HepG2 (cell line): ENCODE results near the gene TMUB1. TPM values are rescaled to one million over a fixed set of nuclear protein-coding genes. Genes with fewer than 3 reads are reported as not detected.

Source experiments
- HCFC1 ChIP-seq: fragments of 150-350 bp; IDR thresholded peaks from 2 replicates; pipeline ENCODE4 v1.6.1; 2014; ENCODE audit warnings: low read depth, low read length
- HNF4G ChIP-seq, 2 experiments: sonication (generic) in 1 of 2; formaldehyde crosslinking in 1 of 2; IDR thresholded peaks; 2 replicates each; pipeline versions ENCODE4 v1.4.0 to v1.6.1; 2011 to 2020; ENCODE audit warnings: borderline replicate concordance in 2 of 2, low read depth in 2 of 2, mild to moderate bottlenecking in 2 of 2, low read length in 1 of 2, missing genetic modification reagents in 1 of 2, moderate library complexity in 1 of 2
- ISL2 ChIP-seq: sonication (generic); formaldehyde crosslinking; IDR thresholded peaks from 2 replicates; pipeline ENCODE4 v1.5.0; 2020; ENCODE audit warnings: missing genetic modification reagents
- KDM5A ChIP-seq: fragments of 200-600 bp; sonication (generic); IDR thresholded peaks from 2 replicates; pipeline ENCODE4 v1.7.0; 2018; ENCODE audit warnings: antibody characterized with exemption, mild to moderate bottlenecking, low read length, borderline replicate concordance
- MTA1 ChIP-seq: sonication (generic); formaldehyde crosslinking; IDR thresholded peaks from 2 replicates; pipeline ENCODE4 v1.4.0; 2020; ENCODE audit warnings: missing genetic modification reagents, mild to moderate bottlenecking, borderline replicate concordance
- MYC ChIP-seq: sonication (generic); formaldehyde crosslinking; IDR thresholded peaks from 2 replicates; pipeline ENCODE4 v1.9.0; 2021; ENCODE audit warnings: missing genetic modification reagents, borderline replicate concordance
- NONO ChIP-seq, 2 experiments: fragments of 450-650 bp in 1 of 2; sonication (generic) in 1 of 2; formaldehyde crosslinking in 1 of 2; IDR thresholded peaks in 1 of 2; conservative IDR thresholded peaks in 1 of 2; 2 replicates each; pipeline versions ENCODE4 v1.6.1 to v1.8.0; 2017 to 2022; ENCODE audit warnings: mild to moderate bottlenecking in 1 of 2, missing genetic modification reagents in 1 of 2, moderate library complexity in 1 of 2
- NPAS2 ChIP-seq: sonication (generic); formaldehyde crosslinking; IDR thresholded peaks from 2 replicates; pipeline ENCODE4 v1.8.0; 2022; ENCODE audit warnings: mild to moderate bottlenecking, missing genetic modification reagents, borderline replicate concordance
- RBAK ChIP-seq: sonication (generic); formaldehyde crosslinking; IDR thresholded peaks from 2 replicates; pipeline ENCODE4 v1.5.1; 2020; ENCODE audit warnings: mild to moderate bottlenecking, missing genetic modification reagents
- RFX5 ChIP-seq: IDR thresholded peaks from 2 replicates; pipeline ENCODE4 v1.6.1; 2011; ENCODE audit warnings: low read depth, low read length, improper control_type of control experiment
- SALL1 ChIP-seq: sonication (generic); formaldehyde crosslinking; IDR thresholded peaks from 2 replicates; pipeline ENCODE4 v1.8.0; 2022; ENCODE audit warnings: mild to moderate bottlenecking, missing genetic modification reagents
- SALL2 ChIP-seq: sonication (generic); formaldehyde crosslinking; IDR thresholded peaks from 2 replicates; pipeline ENCODE4 v1.8.1; 2023; ENCODE audit warnings: mild to moderate bottlenecking, missing genetic modification reagents, inconsistent platforms
- SUZ12 ChIP-seq: fragments of 150-350 bp; IDR thresholded peaks from 2 replicates; pipeline ENCODE4 v1.6.1; 2014; ENCODE audit warnings: low read depth, low read length
- TAF1 ChIP-seq: sonication (generic); formaldehyde crosslinking; IDR thresholded peaks from 2 replicates; pipeline ENCODE4 v1.4.0; 2020; ENCODE audit warnings: missing genetic modification reagents
- TBX2 ChIP-seq: sonication (generic); formaldehyde crosslinking; IDR thresholded peaks from 2 replicates; pipeline ENCODE4 v1.5.0; 2020; ENCODE audit warnings: missing genetic modification reagents, mild to moderate bottlenecking, borderline replicate concordance
- TP53 ChIP-seq: sonication (generic); formaldehyde crosslinking; conservative IDR thresholded peaks from 2 replicates; pipeline ENCODE4 v1.4.0; 2020; ENCODE audit warnings: missing genetic modification reagents
- YY1 ChIP-seq: IDR thresholded peaks from 2 replicates; pipeline ENCODE4 v1.6.1; 2011; ENCODE audit warnings: low read length, low read depth, moderate library complexity, mild to moderate bottlenecking; ENCODE audit not compliant: insufficient read depth, insufficient replicate concordance
- ZBTB7A ChIP-seq: sonication (generic); formaldehyde crosslinking; IDR thresholded peaks from 2 replicates; pipeline ENCODE4 v1.8.0; 2022; ENCODE audit warnings: mild to moderate bottlenecking, missing genetic modification reagents
- ZFP1 ChIP-seq: IDR thresholded peaks from 2 replicates; pipeline ENCODE4 v1.6.1; 2016
- ZFY ChIP-seq: sonication (generic); formaldehyde crosslinking; IDR thresholded peaks from 2 replicates; pipeline ENCODE4 v1.4.0; 2020; ENCODE audit warnings: missing genetic modification reagents
- ZIK1 ChIP-seq: sonication (generic); formaldehyde crosslinking; IDR thresholded peaks from 2 replicates; pipeline ENCODE4 v1.5.0; 2020; ENCODE audit warnings: mild to moderate bottlenecking, low read depth, missing genetic modification reagents, borderline replicate concordance
- ZNF205 ChIP-seq: IDR thresholded peaks from 2 replicates; pipeline ENCODE4 v1.6.1; 2018; ENCODE audit warnings: missing biosample characterization, missing genetic modification reagents
- ZNF33B ChIP-seq: sonication (generic); formaldehyde crosslinking; IDR thresholded peaks from 2 replicates; pipeline ENCODE4 v1.5.1; 2020; ENCODE audit warnings: mild to moderate bottlenecking, missing genetic modification reagents
- ZNF644 ChIP-seq: IDR thresholded peaks from 2 replicates; pipeline ENCODE4 v1.6.1; 2016; ENCODE audit warnings: low read depth
- ZNF703 ChIP-seq: sonication (generic); formaldehyde crosslinking; IDR thresholded peaks from 2 replicates; pipeline ENCODE4 v1.5.1; 2020; ENCODE audit warnings: missing genetic modification reagents, mild to moderate bottlenecking, moderate library complexity, borderline replicate concordance
- ZNF747 ChIP-seq: sonication (generic); formaldehyde crosslinking; IDR thresholded peaks from 2 replicates; pipeline ENCODE4 v1.8.1; 2023; ENCODE audit warnings: missing genetic modification reagents, mild to moderate bottlenecking, borderline replicate concordance
- ZNF776 ChIP-seq: sonication (generic); formaldehyde crosslinking; IDR thresholded peaks from 2 replicates; pipeline ENCODE4 v1.4.0; 2020; ENCODE audit warnings: mild to moderate bottlenecking, missing genetic modification reagents
- ZNF879 ChIP-seq: sonication (generic); formaldehyde crosslinking; IDR thresholded peaks from 2 replicates; pipeline ENCODE4 v1.8.1; 2023; ENCODE audit warnings: missing genetic modification reagents
- polyA plus RNA-seq, 8 experiments: library from polyadenylated mRNA; depleted of rRNA in 3 of 8; stranded (reverse) in 7 of 8; unstranded in 1 of 8; fragments of >200 nt; fragmentation: Illumina TruSeq in 4 of 8; extraction: Trizol in 4 of 8; gene quantifications; 2 replicates each; pipeline versions ENCODE4 v1.2.1 to v1.2.3, GENCODE V29; 2011 to 2016; ENCODE audit warnings: low read depth in 4 of 8, missing spikeins in 1 of 8, mixed read lengths in 1 of 8; ENCODE audit not compliant: insufficient read depth in 1 of 8
- total RNA-seq, 5 experiments: library from RNA; depleted of rRNA; stranded (reverse); fragments of >200 nt; fragmentation: Illumina TruSeq; extraction: Trizol; gene quantifications; 2 replicates each; pipeline ENCODE4 v1.2.3, GENCODE V29; 2016; ENCODE audit warnings: low read depth in 1 of 5
- TF ChIP-seq, protein P1 (sequence below): sonication (generic); formaldehyde crosslinking; IDR thresholded peaks from 2 replicates; pipeline ENCODE4 v1.8.1; 2023; ENCODE audit warnings: mild to moderate bottlenecking, missing genetic modification reagents, borderline replicate concordance

TMUB1 gene
- total and polyA plus RNA-seq, 2 of the 13 experiments (the other 11 are each of a cell fraction or from before 2014, with no cell fraction given) = 44.8 to 51.6 TPM

DNA sequence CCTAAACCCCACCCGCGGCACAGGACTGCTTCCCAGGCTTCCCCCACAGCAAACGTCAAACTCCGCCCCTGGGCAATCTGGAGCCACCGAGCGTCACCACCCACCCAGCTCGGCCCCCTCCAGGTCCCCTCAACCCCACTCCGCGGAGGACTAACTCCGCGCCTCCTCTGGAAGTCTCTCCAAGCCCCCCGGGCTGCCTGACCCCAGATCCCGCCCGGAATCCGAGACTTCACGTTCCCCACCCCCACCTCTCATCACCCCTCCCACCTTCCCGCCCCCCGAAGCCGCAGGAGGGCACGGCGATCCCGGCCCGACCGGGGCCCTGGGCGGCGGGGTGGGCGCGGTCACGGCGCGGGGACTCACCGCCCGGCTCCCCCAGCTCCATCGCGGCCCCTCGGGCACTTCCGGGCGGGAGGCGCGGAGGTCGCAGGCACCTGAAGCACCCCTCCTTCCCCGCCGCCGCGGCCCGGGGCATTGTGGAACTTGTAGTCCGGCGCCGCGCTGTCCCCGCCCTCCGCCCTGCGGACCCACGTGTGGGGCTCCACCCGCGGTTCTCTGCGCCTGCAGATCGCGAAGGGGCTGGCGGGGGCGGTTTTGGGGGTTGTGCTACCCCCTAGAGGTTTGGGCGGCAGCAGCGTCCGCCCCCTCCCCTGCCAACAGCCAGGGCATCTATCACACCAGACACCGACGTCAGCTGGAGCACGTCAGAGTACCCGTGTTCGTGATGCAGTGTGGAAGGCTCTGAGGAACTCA lies at the start of gene TMUB1 (continued):
- TF ChIP-seq MYC (CRISPR knock-in tag) (peak; percentile 83), ZBTB7A (no peak), ISL2 (no peak), ZNF33B (no peak), RFX5 (no peak), SALL2 (CRISPR knock-in tag) (peak; percentile 48; the same call in 1 of the 2 replicates), ZNF205 (no peak), SUZ12 (peak; percentile 47; the same call in 1 of the 2 replicates), SALL1 (peak; percentile 54; the same call in 1 of the 2 replicates), ZNF879 (CRISPR knock-in tag) (no peak), ZNF747 (no peak), TBX2 (0 out of 2 replicates have a peak, but pooled peaks have one; percentile 19), ZNF776 (CRISPR knock-in tag) (0 out of 2 replicates have a peak, but pooled peaks have one; percentile 48), HNF4G (IDR thresholded peaks at IDR 0.05; ENCODE audit: borderline replicate concordance, low read depth, low read length) (no peak), HNF4G (CRISPR knock-in tag; IDR thresholded peaks at IDR 0.05; ENCODE audit: borderline replicate concordance, low read depth) (0 out of 2 replicates have a peak, but pooled peaks have one; percentile 19), ZNF703 (no peak), NONO (IDR thresholded peaks at IDR 0.05) (no peak), NONO (CRISPR knock-in tag; conservative IDR thresholded peaks at IDR 0.05) (peak; percentile 29; the same call in 1 of the 2 replicates), HCFC1 (peak; percentile 82), ZIK1 (CRISPR knock-in tag) (no peak; the same call in 1 of the 2 replicates), ZFP1 (no peak), YY1 (peak; percentile 66), TAF1 (peak; percentile 13; the same call in 1 of the 2 replicates), RBAK (no peak), KDM5A (peak; percentile 31; the same call in 1 of the 2 replicates), ZNF644 (CRISPR knock-in tag) (no peak), MTA1 (CRISPR knock-in tag) (peak; percentile 63; the same call in 1 of the 2 replicates), NPAS2 (no peak), TP53 (no peak), ZFY (CRISPR knock-in tag) (peak; percentile 49)
- TF ChIP-seq, protein P1, sequence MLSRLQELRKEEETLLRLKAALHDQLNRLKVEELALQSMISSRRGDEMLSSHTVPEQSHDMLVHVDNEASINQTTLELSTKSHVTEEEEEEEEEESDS (CRISPR knock-in tag) = no peak
